Fibroblast of lung (primary cell): ENCODE data around the gene SPEN. TPM values are rescaled to one million over a fixed set of nuclear protein-coding genes. Genes with fewer than 3 reads are reported as not detected.

Experiments used
- DNase-seq, 2 donors: peaks; one replicate each; pipeline versions ENCODE4 v3.0.0 to v3.0.0-alpha.2; 2010; ENCODE audit warnings: low read depth in 2 of 2
- H2AFZ ChIP-seq: 2 replicates; pipeline ENCODE4 v1.5.1; 2012; ENCODE audit warnings: low read length, control low read depth, inconsistent platforms
- H3K27ac ChIP-seq: 2 replicates; pipeline ENCODE4 v1.5.1; 2011; ENCODE audit warnings: low read length, control low read depth; ENCODE audit not compliant: insufficient read depth
- H3K27me3 ChIP-seq: 2 replicates; pipeline ENCODE4 v1.5.1; 2011; ENCODE audit warnings: mild to moderate bottlenecking, low read length; ENCODE audit not compliant: control insufficient read depth, insufficient read depth
- H3K36me3 ChIP-seq: 2 replicates; pipeline ENCODE4 v1.5.1; 2011; ENCODE audit warnings: low read length; ENCODE audit not compliant: control insufficient read depth, insufficient read depth
- H3K4me1 ChIP-seq: 2 replicates; pipeline ENCODE4 v1.5.1; 2011; ENCODE audit warnings: low read length; ENCODE audit not compliant: control insufficient read depth, insufficient read depth; ENCODE audit errors: extremely low read depth
- H3K4me2 ChIP-seq: 2 replicates; pipeline ENCODE4 v1.5.1; 2011; ENCODE audit warnings: low read length, control low read depth; ENCODE audit not compliant: insufficient read depth; ENCODE audit errors: extremely low read depth
- H3K4me3 ChIP-seq, 4 experiments: fragments of 200-600 bp in 1 of 4; sonication (generic) in 1 of 4; replicated peaks in 1 of 4; 2 replicates each; pipeline ENCODE4 v1.5.1; 2011 to 2016; ENCODE audit warnings: low read length in 4 of 4, low read depth in 3 of 4, mild to moderate bottlenecking in 3 of 4, control low read depth in 2 of 4, inconsistent platforms in 1 of 4, mixed read lengths in 1 of 4; ENCODE audit not compliant: insufficient read depth in 1 of 4; ENCODE audit errors: control extremely low read depth in 1 of 4
- H3K79me2 ChIP-seq: 2 replicates; pipeline ENCODE4 v1.5.1; 2012; ENCODE audit warnings: mild to moderate bottlenecking, low read length, inconsistent platforms; ENCODE audit not compliant: control insufficient read depth, insufficient read depth
- H3K9ac ChIP-seq: 2 replicates; pipeline ENCODE4 v1.5.1; 2011; ENCODE audit warnings: mild to moderate bottlenecking, low read length, control low read depth; ENCODE audit not compliant: insufficient read depth
- H3K9me3 ChIP-seq: 2 replicates; pipeline ENCODE4 v1.5.1; 2012; ENCODE audit warnings: low read depth, low read length; ENCODE audit not compliant: control insufficient read depth, insufficient read depth
- H4K20me1 ChIP-seq: 2 replicates; pipeline ENCODE4 v1.5.1; 2011; ENCODE audit warnings: low read length; ENCODE audit not compliant: control insufficient read depth, insufficient read depth; ENCODE audit errors: extremely low read depth
- CTCF ChIP-seq, 2 donors: IDR thresholded peaks in 1 of 2; conservative IDR thresholded peaks in 1 of 2; 1 replicate in 1 of 2; 2 replicates in 1 of 2; pipeline ENCODE4 v1.5.1; 2011 to 2012; ENCODE audit warnings: low read length in 2 of 2, control low read depth in 1 of 2, inconsistent platforms in 1 of 2, low read depth in 1 of 2, mild to moderate bottlenecking in 1 of 2
- EZH2 ChIP-seq: IDR thresholded peaks from 2 replicates; pipeline ENCODE4 v1.5.1; 2012; ENCODE audit warnings: low read length, control low read depth, mild to moderate bottlenecking; ENCODE audit errors: missing control alignments
- polyA plus RNA-seq, 2 donors: library from polyadenylated mRNA; depleted of rRNA in 1 of 2; stranded (reverse) in 1 of 2; unstranded in 1 of 2; fragments of >200 nt; gene quantifications; 2 replicates each; pipeline ENCODE4 v1.2.1, GENCODE V29; 2011 to 2012; ENCODE audit warnings: missing spikeins in 1 of 2
- total RNA-seq: library from RNA; depleted of rRNA; stranded (reverse); fragments of >200 nt; gene quantifications from 2 replicates; pipeline ENCODE4 v1.2.1, GENCODE V29; 2014

Gene SPEN
- total and polyA plus RNA-seq, 2 donors (not counting 1 experiment from before 2014, with no cell fraction given): 5.1 to 11.9 TPM

- no peak overlapping the region for H3K9ac ChIP-seq
- no peak overlapping the region for H3K4me3 ChIP-seq
- H3K27me3 ChIP-seq: no peaks in the 10 kb centered on the region
- no peaks in the 10 kb centered on the region for H3K9me3 ChIP-seq
- H3K36me3 ChIP-seq: peaks cover 12% of the 10 kb centered on the region
- TF ChIP-seq CTCF (conservative IDR thresholded peaks at IDR 0.05 in 1 of 2, IDR thresholded peaks at IDR 0.05 in 1 of 2; ENCODE audit: low read depth in 1 of 2, low read length in 2 of 2): no peak
- no peak for TF ChIP-seq EZH2
- H3K79me2 ChIP-seq: peaks cover 65% of the 10 kb centered on the region
- H3K4me1 ChIP-seq: peaks cover 58% of the 10 kb centered on the region
- no peak overlapping the region for H2AFZ ChIP-seq
- peak in 1 of 2 donors; percentile 80 for DNase-seq
- peak overlapping the region; percentile 99 for H3K27ac ChIP-seq
- no peak overlapping the region for H3K4me2 ChIP-seq
- no peaks in the 10 kb centered on the region for H4K20me1 ChIP-seq
These were observed 103.3 kb downstream of the SPEN start for GRCh38 chr1:15950763-15951295.

DNA sequence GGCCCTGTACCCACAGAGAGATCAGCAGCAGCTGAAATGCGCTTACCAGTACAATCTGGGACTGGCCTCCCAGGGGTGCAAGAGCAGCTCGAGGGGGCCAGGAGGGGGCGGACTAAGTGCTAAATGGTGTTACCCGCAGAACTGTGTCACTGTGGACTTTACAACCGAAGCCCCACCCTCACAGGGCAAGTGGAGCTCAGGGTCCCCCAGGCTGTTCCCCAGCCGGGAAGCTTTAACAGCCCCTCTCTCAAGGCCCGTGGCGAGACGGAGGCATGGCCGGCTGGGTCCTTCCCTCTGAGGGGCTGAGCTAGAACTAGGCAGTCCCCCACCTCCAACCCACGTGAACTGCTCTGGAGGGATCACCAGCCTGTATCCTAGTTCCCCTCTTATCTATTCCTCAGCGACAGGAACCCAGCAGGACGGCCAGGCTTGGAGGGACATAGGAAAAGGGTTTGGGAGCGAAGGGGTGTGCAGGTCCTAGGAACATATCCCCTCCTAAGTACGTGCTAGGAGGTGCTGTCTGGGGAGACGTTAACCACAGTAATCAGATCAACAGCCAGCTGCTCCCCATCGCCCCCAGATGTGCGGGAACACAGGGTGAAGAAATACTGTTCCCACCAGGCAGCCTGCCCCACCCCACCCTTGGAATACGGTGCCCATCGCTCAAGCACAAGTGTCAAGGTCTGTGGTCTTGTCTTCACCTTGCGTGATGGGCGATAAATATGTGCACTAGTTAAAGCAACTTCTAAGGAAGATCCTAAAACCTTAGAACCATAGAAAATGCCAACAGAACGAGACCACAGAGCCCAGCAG, 104.0 kb downstream of the SPEN start:
- H3K4me1 ChIP-seq: peaks cover 63% of the 10 kb centered on the region
- TF ChIP-seq CTCF (conservative IDR thresholded peaks at IDR 0.05 in 1 of 2, IDR thresholded peaks at IDR 0.05 in 1 of 2; ENCODE audit: low read depth in 1 of 2, low read length in 2 of 2) (no peak), EZH2 (no peak)
- no peaks in the 10 kb centered on the region for H3K27me3 ChIP-seq
- no peak overlapping the region for H3K9ac ChIP-seq
- no peak overlapping the region for H2AFZ ChIP-seq
- peak overlapping the region; percentile 99 for H3K27ac ChIP-seq
- H3K36me3 ChIP-seq: peaks cover 8% of the 10 kb centered on the region
- no peak for DNase-seq
- H3K9me3 ChIP-seq: no peaks in the 10 kb centered on the region
- H3K4me2 ChIP-seq: peak overlapping the region; percentile 32
- H3K79me2 ChIP-seq: peaks cover 68% of the 10 kb centered on the region
- H3K4me3 ChIP-seq: no peak overlapping the region
- H4K20me1 ChIP-seq: no peaks in the 10 kb centered on the region

DNA sequence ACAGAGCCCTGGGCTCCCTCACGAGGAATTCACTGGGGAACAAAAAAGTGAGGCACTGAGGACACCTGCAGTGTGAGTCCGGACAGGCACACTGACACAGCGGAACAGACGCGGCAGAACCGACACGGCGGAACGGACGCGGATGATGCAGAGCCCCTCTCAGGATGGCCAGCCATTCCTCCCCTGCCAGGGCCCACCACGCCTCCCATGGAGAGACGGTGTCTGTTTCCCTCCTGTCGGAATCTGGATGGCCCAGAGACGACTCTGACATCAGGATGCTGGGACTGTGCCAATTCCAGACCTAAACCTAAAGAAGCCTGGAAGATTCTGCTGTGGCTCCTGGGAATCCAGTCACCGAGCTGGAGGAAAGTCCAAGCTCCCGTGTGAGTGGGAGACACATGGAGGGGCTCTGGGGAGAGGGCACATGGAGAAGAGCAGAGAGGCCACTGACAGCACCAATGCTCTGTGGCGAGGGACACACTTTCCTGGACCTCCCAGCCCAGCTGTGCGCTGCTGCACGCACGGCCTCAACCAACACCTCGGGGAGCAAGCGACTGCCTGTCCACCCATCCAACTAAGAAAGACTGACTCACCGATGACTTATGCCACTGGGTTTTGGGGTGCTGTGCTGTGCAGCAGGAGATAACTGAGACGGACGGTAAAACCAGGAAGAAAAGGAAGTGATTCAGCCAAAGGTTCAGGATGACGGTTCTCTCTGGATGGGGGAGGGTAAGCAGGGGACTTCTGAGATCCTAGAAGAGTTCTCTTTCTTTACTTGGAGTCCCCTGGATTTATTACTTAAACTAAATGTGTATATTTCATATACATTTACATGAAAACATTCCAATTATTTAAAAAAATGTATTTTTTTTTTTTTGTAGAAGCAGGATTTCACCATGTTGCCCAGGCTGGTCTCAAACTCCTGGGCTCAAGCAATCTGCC, 105.1 kb downstream of the SPEN start:
- Histone ChIP-seq H3K9ac (peak overlapping the region; percentile 45), H3K4me1 (peaks cover 64% of the 10 kb centered on the region), H3K4me2 (peak overlapping the region; percentile 34), H4K20me1 (no peaks in the 10 kb centered on the region), H3K9me3 (no peaks in the 10 kb centered on the region), H3K79me2 (peaks cover 65% of the 10 kb centered on the region), H3K36me3 (peaks cover 3% of the 10 kb centered on the region), H2AFZ (no peak overlapping the region), H3K4me3 (no peak overlapping the region), H3K27me3 (no peaks in the 10 kb centered on the region), H3K27ac (peak overlapping the region; percentile 99)
- DNase-seq: peak; percentile 87 to 98
- no peak for TF ChIP-seq CTCF (conservative IDR thresholded peaks at IDR 0.05 in 1 of 2, IDR thresholded peaks at IDR 0.05 in 1 of 2; ENCODE audit: low read depth in 1 of 2, low read length in 2 of 2)
- no peak for TF ChIP-seq EZH2
